ENCODE results near the gene HHIPL1.

The HHIPL1 gene

GRCh38 chr14:99644723-99645544 is at the start of gene HHIPL1:
TSS of gene HHIPL1 (plus strand) at chr14:99645129. CDS start at chr14:99645208, 79 bp downstream.
- DNase-seq (ENCODE audit: low read depth), result no peak

- DNase-seq (ENCODE audit: low read depth), result no peak
Measured at GRCh38 chr14:99595524-99595923, 49.4 kb upstream of the HHIPL1 start.

- no peak for DNase-seq (ENCODE audit: low read depth)
Measured at GRCh38 chr14:99596071-99596627, 48.8 kb upstream of the HHIPL1 start.

- DNase-seq (ENCODE audit: low read depth), result no peak
Measured at GRCh38 chr14:99596772-99597171, 48.2 kb upstream of the HHIPL1 start.

- DNase-seq (ENCODE audit: low read depth), result no peak
Measured at GRCh38 chr14:99597911-99598600, 46.9 kb upstream of the HHIPL1 start.

GRCh38 chr14:99598774-99599173 is 46.2 kb upstream of the HHIPL1 start:
- DNase-seq (ENCODE audit: low read depth), result no peak

GRCh38 chr14:99599393-99599792 is 45.5 kb upstream of the HHIPL1 start:
- no peak for DNase-seq (ENCODE audit: low read depth)

GRCh38 chr14:99600232-99600888 is 44.6 kb upstream of the HHIPL1 start:
- no peak for DNase-seq (ENCODE audit: low read depth)

GRCh38 chr14:99601361-99601831 is 43.5 kb upstream of the HHIPL1 start:
- no peak for DNase-seq (ENCODE audit: low read depth)

GRCh38 chr14:99602054-99602787 is 42.7 kb upstream of the HHIPL1 start:
- no peak for DNase-seq (ENCODE audit: low read depth)

GRCh38 chr14:99602788-99603415 is 42.0 kb upstream of the HHIPL1 start:
- no peak for DNase-seq (ENCODE audit: low read depth)

GRCh38 chr14:99603471-99604277 is 41.3 kb upstream of the HHIPL1 start, which contains the start of gene CCDC85C:
TSS of gene CCDC85C (minus strand) at chr14:99604207. CDS start at chr14:99603959, 248 bp downstream.
- peak; percentile 22 for DNase-seq (ENCODE audit: low read depth)

GRCh38 chr14:99604278-99604765 is 40.6 kb upstream of the HHIPL1 start:
- peak; percentile 93 for DNase-seq (ENCODE audit: low read depth)

GRCh38 chr14:99604766-99605298 is 40.1 kb upstream of the HHIPL1 start:
- peak; percentile 31 for DNase-seq (ENCODE audit: low read depth)

GRCh38 chr14:99605299-99605961 is 39.5 kb upstream of the HHIPL1 start:
- DNase-seq (ENCODE audit: low read depth), result peak; percentile 78

GRCh38 chr14:99606359-99606758 is 38.6 kb upstream of the HHIPL1 start:
- no peak for DNase-seq (ENCODE audit: low read depth)

GRCh38 chr14:99608591-99608990 is 36.3 kb upstream of the HHIPL1 start:
- no peak for DNase-seq (ENCODE audit: low read depth)

- peak; percentile 7 for DNase-seq (ENCODE audit: low read depth)
Measured at GRCh38 chr14:99609245-99610170, 35.4 kb upstream of the HHIPL1 start.
